Mammary epithelial cell (primary cell): ENCODE results near the gene FAM162A.

Experiments
- CTCF ChIP-seq, 2 donors: IDR thresholded peaks in 1 of 2; conservative IDR thresholded peaks in 1 of 2; 2 replicates each; pipeline ENCODE4 v1.5.1; 2011 to 2012; ENCODE audit warnings: inconsistent platforms in 2 of 2, low read length in 2 of 2, mild to moderate bottlenecking in 2 of 2, control low read depth in 1 of 2, low read depth in 1 of 2; ENCODE audit not compliant: insufficient read depth in 1 of 2; ENCODE audit errors: extremely low read depth in 1 of 2
- EZH2 ChIP-seq: IDR thresholded peaks from 2 replicates; pipeline ENCODE4 v1.6.1; 2012; ENCODE audit warnings: low read length, inconsistent platforms, borderline replicate concordance

- no peak for TF ChIP-seq CTCF (conservative IDR thresholded peaks at IDR 0.05 in 1 of 2, IDR thresholded peaks at IDR 0.05 in 1 of 2; ENCODE audit: extremely low read depth in 1 of 2, insufficient read depth in 1 of 2, low read depth in 1 of 2, low read length in 2 of 2)
- no peak for TF ChIP-seq EZH2
Measured at GRCh38 chr3:122403489-122403888, 19.5 kb downstream of the FAM162A start.
